Esophagus muscularis mucosa (tissue), 3 donors: ENCODE measurements around the gene ANO3.

ENCODE experiments used
- POLR2A ChIP-seq: fragments of 450-650 bp; IDR thresholded peaks from one replicate; pipeline ENCODE4 v1.6.1; 2017; ENCODE audit warnings: antibody characterized with exemption, moderate library complexity, mild to moderate bottlenecking, low read depth
- TF ChIP-seq, protein P1 (sequence below), 3 experiments: fragments of 200-600 bp in 2 of 3; fragments of 450-650 bp in 1 of 3; sonication (generic) in 2 of 3; IDR thresholded peaks; one replicate each; pipeline ENCODE4 v1.5.1; 2017 to 2019; ENCODE audit warnings: antibody characterized with exemption in 3 of 3, mild to moderate bottlenecking in 2 of 3, moderate library complexity in 1 of 3

DNA sequence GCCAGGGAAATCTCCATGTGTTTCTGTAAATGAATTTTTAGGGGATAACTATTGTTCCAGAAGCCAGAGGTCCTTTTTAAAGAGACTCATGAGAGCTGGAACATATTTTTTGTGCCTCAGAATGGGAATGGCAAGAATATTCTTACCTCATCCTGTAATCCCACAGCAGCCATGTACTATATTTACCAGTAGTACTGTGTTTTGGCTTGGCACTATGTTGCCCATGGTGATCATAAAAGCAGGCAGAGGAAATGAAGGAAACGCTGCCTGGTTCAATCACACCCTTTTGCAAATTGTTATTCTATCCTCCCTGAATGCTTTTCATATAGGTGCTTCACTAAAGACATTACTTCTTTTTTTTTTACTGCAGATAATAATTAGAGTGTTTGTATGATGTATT is 81.0 kb downstream of the ANO3 start:
- TF ChIP-seq, protein P1, sequence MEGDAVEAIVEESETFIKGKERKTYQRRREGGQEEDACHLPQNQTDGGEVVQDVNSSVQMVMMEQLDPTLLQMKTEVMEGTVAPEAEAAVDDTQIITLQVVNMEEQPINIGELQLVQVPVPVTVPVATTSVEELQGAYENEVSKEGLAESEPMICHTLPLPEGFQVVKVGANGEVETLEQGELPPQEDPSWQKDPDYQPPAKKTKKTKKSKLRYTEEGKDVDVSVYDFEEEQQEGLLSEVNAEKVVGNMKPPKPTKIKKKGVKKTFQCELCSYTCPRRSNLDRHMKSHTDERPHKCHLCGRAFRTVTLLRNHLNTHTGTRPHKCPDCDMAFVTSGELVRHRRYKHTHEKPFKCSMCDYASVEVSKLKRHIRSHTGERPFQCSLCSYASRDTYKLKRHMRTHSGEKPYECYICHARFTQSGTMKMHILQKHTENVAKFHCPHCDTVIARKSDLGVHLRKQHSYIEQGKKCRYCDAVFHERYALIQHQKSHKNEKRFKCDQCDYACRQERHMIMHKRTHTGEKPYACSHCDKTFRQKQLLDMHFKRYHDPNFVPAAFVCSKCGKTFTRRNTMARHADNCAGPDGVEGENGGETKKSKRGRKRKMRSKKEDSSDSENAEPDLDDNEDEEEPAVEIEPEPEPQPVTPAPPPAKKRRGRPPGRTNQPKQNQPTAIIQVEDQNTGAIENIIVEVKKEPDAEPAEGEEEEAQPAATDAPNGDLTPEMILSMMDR (IDR thresholded peaks at IDR 0.05): no peak
- TF ChIP-seq POLR2A: no peak
